NCI-H524 treated with DMSO at 0.1 percent for 48 hours (cell line): ENCODE results near the gene MAMDC2.

Experiments used
- DNase-seq: peaks from one replicate; lab custom pipeline; 2025; lab: John Stamatoyannopoulos, UW

Gene MAMDC2

DNA sequence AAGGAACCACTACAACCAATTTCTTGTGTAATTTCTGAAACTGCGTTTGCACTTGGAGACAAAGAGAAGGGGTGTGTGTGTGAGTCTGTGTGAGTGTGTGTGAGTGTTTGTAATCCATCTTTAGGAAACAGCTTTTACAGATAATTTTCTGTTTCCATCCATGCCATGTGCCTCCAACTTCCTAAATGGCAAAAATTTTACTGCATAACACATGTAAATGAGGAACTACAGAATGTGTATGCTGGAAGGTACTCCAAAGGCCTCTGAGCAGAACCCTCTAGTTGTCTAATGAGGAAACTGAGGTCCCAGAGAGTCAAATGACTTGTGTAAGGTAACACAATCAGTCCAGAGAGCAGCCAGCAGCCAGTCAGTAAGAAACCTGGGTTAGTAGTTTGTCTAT, 20.8 kb downstream of the MAMDC2 start:
- no peak for DNase-seq

DNA sequence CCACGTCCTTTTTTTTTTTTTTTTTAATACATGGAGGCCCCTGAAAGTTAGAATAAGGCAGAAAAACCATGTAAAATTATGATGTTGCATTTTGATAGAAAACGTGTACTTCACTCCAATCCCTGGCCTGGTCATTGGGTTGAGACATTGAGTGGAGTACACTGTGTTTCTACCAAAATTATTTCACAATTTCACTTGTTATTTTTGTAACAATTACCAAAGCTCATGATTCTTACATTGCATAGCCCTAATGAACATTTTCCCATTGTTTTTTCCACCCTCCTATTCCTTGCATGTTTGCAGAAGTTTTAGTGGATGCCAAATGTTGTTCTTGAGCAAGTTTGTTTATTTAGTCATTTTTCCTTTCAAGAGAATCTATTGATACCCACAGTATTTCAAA, 21.9 kb downstream of the MAMDC2 start:
- no peak for DNase-seq

DNA sequence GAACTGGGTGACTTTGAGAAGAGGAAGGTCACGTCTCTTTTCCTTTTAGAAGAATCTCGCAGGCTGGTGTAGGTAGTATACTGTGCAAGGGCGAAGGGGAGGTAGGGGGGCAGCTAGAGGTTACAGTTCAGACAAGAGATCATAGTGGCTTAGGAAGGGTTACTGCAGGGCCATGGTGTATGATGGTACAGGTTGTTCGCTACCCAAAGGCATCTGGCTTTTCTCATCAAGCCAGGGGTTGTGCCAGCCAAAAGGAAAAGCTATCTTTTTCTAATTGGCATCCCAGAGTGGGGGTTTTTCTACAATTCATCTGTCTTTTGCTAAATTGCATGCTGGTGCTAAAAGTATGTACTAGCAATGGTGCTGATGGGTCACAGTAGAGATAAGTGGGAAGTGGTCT, 22.8 kb downstream of the MAMDC2 start:
- DNase-seq, result no peak

DNA sequence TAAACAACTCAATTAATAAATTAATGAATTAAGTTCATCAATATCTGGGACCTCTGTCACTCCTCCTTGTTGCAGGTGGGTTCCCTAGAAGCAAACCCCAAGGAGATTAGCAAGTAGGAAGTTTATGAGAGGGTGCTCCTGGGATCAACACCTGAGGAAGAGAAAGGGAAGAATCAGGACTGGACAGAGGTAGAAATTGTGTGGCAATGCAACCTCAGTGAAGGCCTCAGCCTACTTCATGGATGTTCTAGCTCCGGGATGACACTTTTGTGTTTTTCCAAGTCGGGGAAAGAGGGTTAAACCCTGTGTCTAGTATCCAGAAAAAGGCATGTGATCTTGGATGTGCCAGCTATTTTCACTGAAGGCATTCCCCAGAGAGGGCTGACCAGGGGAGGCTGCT, 23.2 kb downstream of the MAMDC2 start:
- DNase-seq, result no peak

DNA sequence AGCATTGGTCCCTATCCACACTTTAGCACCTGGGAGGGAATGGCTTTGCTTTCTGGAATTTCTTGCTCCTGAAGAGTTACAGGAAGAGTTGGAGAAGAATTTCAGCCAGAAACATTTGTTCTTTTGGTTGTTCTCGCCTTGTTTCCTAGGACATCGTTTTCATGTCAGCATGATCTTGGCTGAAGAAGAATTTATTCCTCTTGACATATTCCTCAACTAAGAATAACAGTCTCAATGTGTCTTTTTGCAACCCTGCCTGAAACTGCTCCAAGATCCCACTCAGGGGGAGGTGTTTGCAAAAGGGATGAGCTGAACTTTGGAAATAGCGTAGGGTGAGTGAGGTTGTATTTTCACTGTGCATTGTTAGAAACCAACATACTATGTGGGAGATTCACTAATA, 26.1 kb downstream of the MAMDC2 start:
- DNase-seq, result no peak

DNA sequence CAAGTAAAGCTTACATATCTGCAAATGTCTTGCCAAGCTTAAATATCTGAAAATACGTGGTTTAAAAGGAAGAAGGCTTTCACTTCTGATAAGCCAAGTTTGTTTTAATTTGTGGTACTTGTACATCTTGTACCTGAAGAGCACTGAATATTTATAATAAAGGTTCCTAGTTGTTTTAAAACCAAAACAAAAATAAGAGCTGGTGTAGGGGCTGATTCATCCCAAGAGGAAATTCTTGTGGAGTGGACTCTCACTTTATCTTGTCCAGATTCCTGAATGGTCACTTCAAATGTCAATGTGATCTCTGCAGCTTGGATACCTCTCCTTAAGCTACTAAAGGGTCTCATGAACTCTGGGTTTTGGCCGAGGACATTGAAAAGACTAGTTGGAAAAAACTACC, 29.5 kb downstream of the MAMDC2 start:
- no peak for DNase-seq

DNA sequence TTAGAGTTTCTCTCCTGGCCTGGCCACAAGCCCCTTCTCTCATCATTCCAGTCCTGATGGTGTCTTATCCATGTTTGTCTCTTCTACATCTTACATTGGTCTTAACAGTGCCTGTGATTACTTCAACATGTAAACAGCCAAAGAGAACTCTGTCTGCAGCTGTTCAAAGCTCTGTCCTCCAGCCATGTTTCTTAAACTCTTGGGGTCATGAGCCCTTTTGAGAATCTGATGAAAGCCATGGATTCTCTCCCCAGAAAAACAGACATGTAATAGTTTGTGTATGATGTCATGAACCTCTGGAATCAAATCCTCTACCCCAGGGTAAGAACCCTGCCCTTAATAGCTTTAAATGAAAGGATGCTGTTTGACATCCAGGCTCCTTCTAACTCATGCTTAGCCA, 30.1 kb downstream of the MAMDC2 start:
- no peak for DNase-seq

DNA sequence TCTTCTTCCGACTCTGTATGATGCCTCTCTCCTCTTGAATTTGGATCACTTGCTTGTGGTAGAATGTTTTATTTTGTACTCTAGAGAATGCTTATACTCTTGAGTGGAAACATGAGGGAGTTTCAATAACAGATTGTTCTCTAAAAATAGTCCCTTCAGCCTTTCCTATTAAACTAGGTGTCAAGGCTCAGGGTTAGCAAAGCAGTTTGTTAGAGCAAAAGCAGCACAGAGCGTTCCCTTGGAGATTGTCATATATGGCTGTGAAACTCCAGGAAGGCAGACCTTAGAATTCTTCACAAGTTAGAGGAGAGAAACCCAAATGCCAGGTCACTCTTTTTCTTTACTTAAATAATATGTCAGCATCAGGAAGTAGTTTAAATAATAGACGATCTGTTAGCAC, 33.0 kb downstream of the MAMDC2 start:
- no peak for DNase-seq

DNA sequence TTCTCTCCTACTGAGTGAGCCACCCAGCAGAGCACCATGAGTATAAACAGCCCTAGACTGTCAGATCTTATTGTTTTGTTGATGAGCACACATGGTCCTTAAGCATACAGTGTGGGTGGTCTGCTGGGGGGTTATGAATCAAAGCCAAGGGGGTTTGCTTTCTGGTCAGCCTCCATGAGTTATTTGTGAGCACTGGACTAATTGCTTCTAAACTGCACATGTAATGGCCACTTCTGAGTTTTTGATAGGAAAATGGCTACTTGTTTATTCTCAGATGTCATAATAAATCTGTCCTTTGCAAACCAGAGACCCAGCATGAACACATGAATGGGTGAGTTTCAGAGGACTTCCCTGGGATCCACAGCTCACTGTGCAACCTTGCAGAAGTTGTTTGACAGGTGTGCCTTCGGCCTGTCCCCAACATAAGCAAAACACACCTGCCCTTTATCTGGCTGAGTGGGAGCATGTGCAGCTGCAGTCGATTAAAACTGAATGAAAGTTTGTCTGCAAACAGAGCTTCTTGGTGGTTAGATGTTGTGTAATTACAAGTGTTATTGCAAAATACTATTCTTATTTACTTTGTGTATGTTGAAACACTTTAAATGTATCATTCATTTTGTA, 35.9 kb downstream of the MAMDC2 start:
- DNase-seq, result no peak

DNA sequence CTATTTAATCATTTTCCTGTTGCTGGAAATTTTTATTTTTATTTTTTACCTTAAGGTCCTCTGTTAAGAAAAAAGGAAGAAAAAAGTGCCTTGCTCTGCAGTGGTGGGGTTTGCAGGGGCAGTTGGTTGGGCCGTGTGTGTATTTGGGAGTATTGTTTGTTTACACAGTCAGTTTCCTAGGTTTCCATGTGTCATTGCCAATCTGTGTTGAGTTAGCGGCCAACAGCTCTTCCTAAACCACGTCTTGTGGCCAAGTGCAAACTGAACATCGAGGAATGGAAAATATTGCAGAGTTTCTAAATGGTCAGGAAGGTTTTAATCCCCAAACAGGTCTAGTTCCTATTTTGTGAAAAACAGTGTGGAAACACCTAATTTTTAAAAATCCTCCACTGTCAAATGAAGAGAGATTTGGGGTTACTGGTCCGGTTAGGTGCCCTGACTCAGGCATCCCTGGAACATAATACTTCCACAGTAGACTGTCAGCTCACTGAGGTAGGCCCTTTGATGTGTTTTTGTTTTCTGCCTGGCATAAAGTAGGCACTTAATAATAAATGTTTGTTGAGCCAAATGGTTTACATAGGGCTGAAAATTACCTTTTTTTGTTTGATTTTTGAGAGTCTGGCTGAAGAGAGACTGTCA, 37.0 kb downstream of the MAMDC2 start:
- DNase-seq, result no peak

DNA sequence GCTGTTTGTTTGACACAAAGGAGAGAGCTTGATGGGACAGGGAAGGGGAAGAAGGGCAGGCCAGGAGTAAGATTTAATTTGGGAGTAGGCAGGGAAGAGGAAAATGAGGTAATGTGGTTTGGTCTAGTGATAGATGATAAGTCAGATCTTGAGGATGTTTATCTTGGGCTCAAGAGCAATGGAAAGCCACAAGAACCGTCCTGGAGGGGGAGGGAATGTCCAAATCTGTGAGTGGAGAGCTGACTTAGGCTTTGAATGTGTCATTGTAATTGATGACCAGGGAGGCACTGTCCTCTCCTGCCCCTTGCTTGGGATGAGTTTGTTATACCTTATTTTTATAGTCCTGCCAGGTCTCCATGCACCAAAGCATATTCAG, 37.5 kb downstream of the MAMDC2 start:
- DNase-seq, result no peak

DNA sequence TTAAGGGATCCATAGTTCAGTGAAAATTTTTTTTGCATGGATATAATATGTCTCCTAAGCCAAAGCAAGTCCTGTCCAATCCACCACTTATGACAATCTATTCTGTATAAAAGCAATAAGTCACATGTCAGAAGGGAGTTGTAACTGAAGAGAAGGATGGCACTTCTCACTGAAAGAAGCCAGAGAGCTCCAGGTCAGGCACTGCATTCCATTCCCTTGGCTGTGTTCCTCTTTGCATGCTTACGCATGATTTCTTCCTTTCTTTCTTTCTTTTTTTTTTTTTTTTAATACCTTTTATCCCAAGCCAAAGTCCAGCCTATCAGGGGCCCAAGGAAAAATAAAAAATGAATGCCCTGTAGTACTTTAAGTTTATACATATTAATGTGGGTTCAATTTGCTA, 39.8 kb downstream of the MAMDC2 start:
- no peak for DNase-seq

DNA sequence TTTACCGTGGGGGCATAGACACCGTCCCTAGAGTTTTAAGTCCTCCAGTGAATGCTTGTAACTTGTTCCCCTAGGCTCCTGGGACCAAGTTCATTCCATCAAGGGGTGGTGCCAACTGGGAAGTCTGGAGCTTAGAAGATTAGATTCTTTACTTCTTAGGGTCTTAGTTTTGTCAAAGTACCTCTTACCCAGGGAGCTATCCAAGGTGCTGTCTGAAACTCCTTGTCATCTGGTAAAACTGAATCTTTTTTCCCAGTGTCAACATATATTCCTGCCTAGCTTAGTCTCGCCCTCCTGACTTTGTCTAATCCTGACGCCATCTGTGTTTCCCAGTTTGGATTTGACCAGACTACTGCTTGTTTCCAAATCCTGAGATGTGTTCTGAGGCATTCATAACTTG, 41.6 kb downstream of the MAMDC2 start:
- DNase-seq, result peak; percentile 77

DNA sequence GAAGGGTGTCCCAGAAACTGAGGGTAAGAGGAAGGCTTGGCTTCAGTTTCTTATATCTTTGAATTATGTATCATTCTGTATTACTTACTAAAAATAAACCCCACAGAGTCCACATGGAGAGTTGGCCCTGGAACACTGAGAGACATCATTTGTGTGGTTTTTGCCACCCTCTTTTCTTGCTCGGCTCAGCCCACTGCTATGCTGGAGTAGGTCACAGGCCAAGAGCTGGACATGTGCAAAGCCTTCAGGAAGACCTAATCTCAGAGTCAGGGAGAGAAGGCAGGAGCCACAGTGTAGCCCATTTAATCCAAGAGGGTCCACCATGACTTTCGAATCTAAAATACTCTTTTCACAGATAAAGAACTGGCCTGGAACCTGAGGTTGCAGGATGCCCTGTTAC, 47.5 kb downstream of the MAMDC2 start:
- DNase-seq, result no peak

DNA sequence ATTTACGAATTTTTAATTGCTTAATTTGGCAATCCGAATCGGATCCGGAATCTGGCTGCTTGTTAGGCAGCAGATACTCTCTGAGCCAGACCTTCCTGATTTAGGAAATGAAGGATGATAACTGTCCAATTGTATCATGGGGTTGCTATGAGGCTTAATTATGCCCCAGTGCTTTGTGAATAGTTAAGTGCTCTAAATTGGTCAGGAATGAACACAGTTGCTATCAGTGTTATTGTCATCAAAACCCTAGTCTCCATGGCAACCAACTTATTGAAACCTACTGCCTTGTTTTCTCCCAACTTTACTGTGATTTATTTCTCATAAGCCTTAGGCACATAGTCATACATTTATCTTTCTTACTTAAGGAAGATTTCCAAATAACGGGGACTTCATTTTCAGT, 47.9 kb downstream of the MAMDC2 start:
- DNase-seq, result no peak

DNA sequence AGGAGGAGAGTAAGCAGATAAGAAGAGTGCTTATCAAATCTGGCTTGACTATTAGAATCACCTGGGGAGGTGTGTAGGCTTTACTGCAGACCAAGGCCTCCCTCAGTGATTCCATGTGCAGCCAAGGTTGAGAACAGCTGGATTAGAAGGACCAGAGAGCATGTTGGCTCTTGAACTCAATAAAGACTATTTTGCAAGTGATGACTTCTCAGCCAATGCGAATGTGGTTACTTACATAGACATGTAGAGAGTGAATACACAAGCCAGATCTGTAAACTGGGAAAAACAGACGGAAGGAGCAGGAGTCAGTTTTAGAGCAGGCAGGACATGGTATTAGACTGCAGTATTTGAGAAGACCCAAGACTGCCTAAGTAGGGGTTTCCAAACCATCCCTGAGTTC, 48.5 kb downstream of the MAMDC2 start:
- DNase-seq, result no peak

DNA sequence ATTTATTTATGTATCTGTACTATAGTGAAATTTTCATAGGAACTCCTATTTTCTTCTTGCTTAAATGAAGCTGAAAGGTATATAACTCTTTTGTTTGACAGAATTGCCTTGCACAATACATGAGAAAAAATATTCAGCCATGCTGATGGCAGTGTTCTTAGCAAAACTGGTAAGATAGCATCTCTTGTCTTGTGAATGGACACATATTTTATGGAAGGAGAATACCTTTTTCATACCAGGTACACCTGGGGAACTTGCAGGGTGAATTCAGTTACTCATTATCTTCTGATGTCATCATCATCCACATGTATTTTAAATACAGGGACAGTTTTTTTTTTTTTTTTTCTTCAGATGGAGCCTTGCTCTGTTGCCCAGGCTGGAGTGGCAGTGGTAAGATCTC, 49.4 kb downstream of the MAMDC2 start:
- DNase-seq, result no peak

DNA sequence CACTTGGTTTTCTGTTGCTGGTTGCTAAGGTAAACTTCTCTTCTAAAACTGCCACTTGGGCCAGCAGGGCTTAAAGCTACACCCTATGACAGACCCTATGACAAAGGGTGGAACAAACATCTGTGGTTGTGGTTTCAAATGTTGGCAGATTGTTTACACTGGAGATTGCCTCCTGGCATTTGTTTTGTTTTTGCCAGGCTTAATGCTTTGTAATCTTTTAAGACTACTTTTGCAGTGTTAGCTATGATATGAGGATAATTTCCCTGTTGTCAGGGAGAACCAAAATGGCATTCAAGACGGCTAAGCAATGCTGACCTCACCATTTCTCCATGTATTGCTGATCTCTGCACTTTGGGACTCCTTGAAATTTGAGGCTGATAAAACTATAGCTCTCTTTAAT, 50.3 kb downstream of the MAMDC2 start:
- DNase-seq, result no peak

DNA sequence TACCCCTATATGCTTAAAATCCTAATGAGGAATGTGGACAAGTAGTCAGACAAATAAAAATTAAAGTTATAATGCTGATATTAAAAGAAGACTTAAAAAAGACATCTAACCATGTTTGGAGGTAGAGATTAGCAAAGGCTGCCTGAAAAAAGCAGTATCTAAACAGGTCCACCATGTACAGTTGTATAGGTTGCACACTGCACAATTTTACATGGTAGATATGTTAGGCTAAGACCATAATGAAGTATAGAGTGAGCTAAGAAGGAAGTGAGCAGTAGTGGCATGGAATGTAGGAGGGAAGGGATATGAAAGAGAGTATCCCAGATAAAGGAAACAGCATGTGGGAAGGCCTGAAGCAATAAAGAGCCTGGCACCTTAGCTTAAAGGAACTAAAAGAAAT, 51.1 kb downstream of the MAMDC2 start:
- no peak for DNase-seq

DNA sequence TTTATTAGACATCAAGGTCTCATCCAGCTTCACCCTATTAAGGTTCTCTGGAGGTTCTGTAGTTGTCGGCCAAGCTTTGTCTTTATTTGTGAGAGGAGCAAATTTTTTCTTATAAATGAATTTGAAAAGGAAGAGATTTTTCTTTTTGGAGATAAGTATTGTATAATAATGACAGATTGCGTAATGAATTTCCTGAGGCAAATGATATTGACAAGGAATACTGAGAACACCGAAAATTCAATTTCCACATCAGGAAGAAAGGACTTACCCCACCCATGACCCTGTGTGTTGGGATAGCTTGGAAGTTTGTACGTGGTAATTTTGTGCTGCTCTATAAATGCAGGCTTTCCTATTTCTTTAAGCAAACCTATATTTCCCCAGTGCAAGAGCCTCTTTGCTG, 53.5 kb downstream of the MAMDC2 start:
- DNase-seq, result no peak

DNA sequence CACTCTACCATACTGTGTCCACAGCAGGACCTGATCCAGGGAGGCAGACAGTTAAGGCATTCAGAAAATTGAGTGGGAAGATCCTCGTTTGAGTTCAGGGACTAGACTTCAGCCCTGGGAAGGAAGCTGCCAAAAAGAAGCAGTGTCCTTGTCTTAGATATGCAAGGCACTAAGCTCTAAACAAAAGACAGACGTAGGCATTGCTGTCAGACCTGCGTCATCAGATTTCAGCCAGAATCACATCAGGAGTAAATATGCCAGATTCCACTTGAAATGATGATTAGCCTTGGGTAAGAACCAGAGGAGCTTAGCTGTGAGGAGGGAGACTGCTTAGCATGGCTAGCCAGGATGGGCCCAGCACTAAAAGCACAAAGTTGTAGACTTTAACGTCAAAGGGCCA, 56.7 kb downstream of the MAMDC2 start:
- peak; percentile 36 for DNase-seq

DNA sequence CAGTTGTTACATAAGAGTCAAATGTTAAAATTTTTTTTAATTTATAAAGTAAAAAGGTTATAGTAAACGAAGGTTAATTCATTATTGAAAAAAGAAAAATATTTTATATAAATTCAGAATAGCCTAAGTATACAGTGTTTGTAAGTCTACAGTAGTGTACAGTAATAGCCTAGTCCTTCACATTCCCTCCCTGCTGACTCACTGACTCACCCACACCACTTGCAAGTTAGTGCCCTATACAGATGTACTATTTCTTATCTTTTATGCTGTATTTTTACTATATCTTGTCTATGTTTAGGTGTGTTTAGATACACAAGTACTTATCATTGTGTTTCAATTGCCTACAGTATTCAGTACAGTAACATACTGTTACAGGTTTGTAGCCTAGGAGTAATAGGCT, 57.6 kb downstream of the MAMDC2 start:
- DNase-seq, result no peak

DNA sequence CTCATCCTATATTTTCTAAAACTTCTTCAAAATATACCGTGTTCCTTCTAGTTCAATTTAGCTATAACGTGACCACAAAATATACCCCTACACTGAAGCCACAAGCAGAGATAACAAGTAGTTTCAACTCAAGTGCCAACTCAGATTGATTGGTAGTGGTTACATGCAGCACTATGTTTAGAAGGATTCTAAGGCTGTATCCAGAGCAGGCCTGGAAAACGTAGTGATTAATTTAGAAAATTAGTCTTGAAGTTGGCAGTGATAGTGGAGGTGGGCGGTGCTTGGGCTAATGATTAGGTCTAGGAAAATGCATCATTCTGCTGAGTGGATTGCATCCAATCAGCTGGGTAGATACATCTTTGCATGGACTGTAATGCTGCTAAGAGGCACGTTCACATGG, 61.5 kb downstream of the MAMDC2 start:
- no peak for DNase-seq

DNA sequence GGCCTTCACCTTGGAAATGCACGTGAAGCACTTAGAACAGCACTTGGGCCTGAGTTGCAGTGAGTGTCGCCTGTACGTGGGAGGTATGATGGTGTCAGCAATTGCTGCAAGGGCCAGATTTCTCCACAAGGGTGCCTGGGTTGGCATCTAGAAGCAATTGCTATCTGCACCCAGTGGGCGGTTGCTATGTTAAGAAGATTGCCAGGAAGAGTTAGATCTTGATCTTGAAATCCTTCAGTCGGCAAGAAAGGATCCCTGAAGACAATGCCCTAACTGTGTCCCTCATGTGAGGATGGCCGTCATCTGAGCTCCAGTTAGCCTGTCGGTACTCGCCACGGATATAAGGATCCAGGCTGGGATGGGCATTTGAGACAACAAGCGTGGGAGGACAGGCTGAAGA, 62.9 kb downstream of the MAMDC2 start:
- no peak for DNase-seq

DNA sequence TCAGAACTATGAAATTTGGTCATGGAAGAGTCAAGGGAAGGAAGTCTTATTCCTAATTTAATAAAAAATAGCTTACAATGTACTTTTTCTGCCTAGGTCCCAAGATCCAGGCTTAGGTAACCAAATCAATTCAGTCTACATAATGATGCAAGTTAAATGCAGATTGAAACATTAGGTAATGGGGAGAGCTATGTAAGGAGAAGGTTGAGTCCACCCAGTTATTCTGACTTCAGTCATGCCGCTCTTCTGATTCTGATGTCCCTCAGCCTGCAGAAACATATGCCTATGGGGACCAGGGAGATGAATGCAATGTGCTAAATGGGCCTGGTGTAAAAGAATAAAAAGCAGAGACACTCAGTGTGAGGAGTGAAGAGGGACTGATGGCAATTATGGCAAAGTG, 63.9 kb downstream of the MAMDC2 start:
- no peak for DNase-seq
